H1 (cell line): ENCODE results near the gene PAWR. TPM values are rescaled to one million over a fixed set of nuclear protein-coding genes. Genes with fewer than 3 reads are reported as not detected.

Experiments used
- CTCF ChIA-PET: fragments of 300-600 bp; sonication (Branson Sonifier 250); formaldehyde crosslinking; loops from one replicate; lab custom pipeline; 2021; ENCODE audit not compliant: partially characterized antibody; lab: Charles Lee
- POLR2A ChIA-PET: fragments of 300-600 bp; sonication (Branson Sonifier 250); formaldehyde crosslinking; loops from one replicate; lab custom pipeline; 2021; ENCODE audit warnings: inconsistent platforms; ENCODE audit not compliant: partially characterized antibody; lab: Charles Lee
- DNase-seq, 2 experiments: peaks; one replicate each; pipeline versions ENCODE4 v3.0.0 to v3.0.0-alpha.2; 2010 to 2022; ENCODE audit warnings: low spot score in 2 of 2, low read depth in 1 of 2, mixed read lengths in 1 of 2
- FAIRE-seq: peaks from 2 replicates; lab custom pipeline; 2011; peaks lifted over from hg19 to GRCh38; lab: Jason Lieb, UNC
- H2AFZ ChIP-seq: 2 replicates; pipeline ENCODE4 v1.8.1; 2012; ENCODE audit warnings: low read length, inconsistent platforms
- H2AK5ac ChIP-seq: 2 replicates; pipeline ENCODE4 v1.6.1; 2013; ENCODE audit warnings: low read depth, low read length
- H2BK120ac ChIP-seq: replicated peaks from 2 replicates; pipeline ENCODE3; 2013; ENCODE audit warnings: low read depth, low read length, inconsistent platforms
- H2BK12ac ChIP-seq: 2 replicates; pipeline ENCODE4 v1.6.1; 2013; ENCODE audit warnings: low read depth, low read length
- H2BK15ac ChIP-seq: 2 replicates; pipeline ENCODE4 v1.6.1; 2013; ENCODE audit warnings: low read length
- H2BK20ac ChIP-seq: 2 replicates; pipeline ENCODE4 v1.6.1; 2013; ENCODE audit warnings: low read length
- H2BK5ac ChIP-seq: 2 replicates; pipeline ENCODE4 v1.6.1; 2013; ENCODE audit warnings: low read depth, low read length
- H3K14ac ChIP-seq: 2 replicates; pipeline ENCODE4 v1.6.1; 2013; ENCODE audit warnings: inconsistent platforms; ENCODE audit not compliant: insufficient read length
- H3K18ac ChIP-seq: 2 replicates; pipeline ENCODE4 v1.6.1; 2013; ENCODE audit warnings: low read length; ENCODE audit errors: extremely low read depth
- H3K23ac ChIP-seq: 2 replicates; pipeline ENCODE4 v1.6.1; 2013; ENCODE audit warnings: inconsistent platforms; ENCODE audit not compliant: insufficient read length
- H3K23me2 ChIP-seq: 2 replicates; pipeline ENCODE4 v1.6.1; 2013; ENCODE audit warnings: low read depth, low read length
- H3K27ac ChIP-seq: 2 replicates; pipeline ENCODE4 v1.6.1; 2011; ENCODE audit warnings: low read depth, low read length, inconsistent platforms
- H3K27me3 ChIP-seq, 4 experiments: replicated peaks in 1 of 4; 1 replicate in 1 of 4; 2 replicates in 3 of 4; pipeline versions ENCODE4 v1.6.1 to v1.8.1; 2011 to 2013; ENCODE audit warnings: low read length in 3 of 4, mild to moderate bottlenecking in 3 of 4, inconsistent platforms in 2 of 4, mixed read lengths in 2 of 4, moderate library complexity in 1 of 4; ENCODE audit not compliant: control insufficient read depth in 3 of 4, insufficient read depth in 3 of 4; ENCODE audit errors: extremely low read depth in 1 of 4
- H3K36me3 ChIP-seq, 4 experiments: 2 replicates each; pipeline versions ENCODE4 v1.6.1 to v1.8.1; 2011 to 2013; ENCODE audit warnings: mild to moderate bottlenecking in 4 of 4, low read length in 3 of 4, moderate library complexity in 2 of 4, control low read depth in 1 of 4, inconsistent platforms in 1 of 4; ENCODE audit not compliant: insufficient read depth in 4 of 4, control insufficient read depth in 2 of 4
- H3K4ac ChIP-seq: replicated peaks from 2 replicates; pipeline ENCODE3; 2013; ENCODE audit warnings: low read length, low read depth, mixed read lengths, inconsistent platforms; ENCODE audit not compliant: insufficient read length
- H3K4me1 ChIP-seq, 4 experiments: replicated peaks in 1 of 4; 1 replicate in 1 of 4; 2 replicates in 3 of 4; pipeline versions ENCODE4 v1.6.1 to v1.8.1; 2011 to 2013; ENCODE audit warnings: low read length in 3 of 4, inconsistent platforms in 2 of 4, mixed read lengths in 1 of 4; ENCODE audit not compliant: insufficient read depth in 4 of 4, control insufficient read depth in 3 of 4
- H3K4me2 ChIP-seq, 2 experiments: 2 replicates each; pipeline versions ENCODE4 v1.6.1 to v1.8.1; 2011 to 2013; ENCODE audit warnings: low read depth in 2 of 2, low read length in 2 of 2, control low read depth in 1 of 2, inconsistent platforms in 1 of 2, mild to moderate bottlenecking in 1 of 2; ENCODE audit not compliant: insufficient read depth in 1 of 2
- H3K4me3 ChIP-seq, 4 experiments: fragments of 200-600, 300-600 bp in 1 of 4; sonication (generic), shearing (Covaris generic), sonication (Bioruptor Twin) in 1 of 4; 2 replicates each; pipeline versions ENCODE4 v1.5.1 to v1.8.1; 2011 to 2016; ENCODE audit warnings: low read length in 4 of 4, low read depth in 3 of 4, control low read depth in 2 of 4, inconsistent platforms in 2 of 4, mild to moderate bottlenecking in 2 of 4, mixed read lengths in 1 of 4, moderate library complexity in 1 of 4; ENCODE audit not compliant: insufficient read depth in 2 of 4; ENCODE audit errors: extremely low read depth in 1 of 4
- H3K56ac ChIP-seq: replicated peaks from 2 replicates; pipeline ENCODE3; 2013; ENCODE audit warnings: low read depth, mild to moderate bottlenecking, mixed read lengths, low read length, inconsistent platforms; ENCODE audit not compliant: insufficient read length
- H3K79me1 ChIP-seq: 2 replicates; pipeline ENCODE4 v1.6.1; 2013; ENCODE audit warnings: low read depth, low read length, control low read depth
- H3K79me2 ChIP-seq, 2 experiments: 2 replicates each; pipeline versions ENCODE4 v1.6.1 to v1.8.1; 2012 to 2013; ENCODE audit warnings: low read length in 2 of 2, mild to moderate bottlenecking in 2 of 2, inconsistent platforms in 1 of 2; ENCODE audit not compliant: insufficient read depth in 2 of 2, control insufficient read depth in 1 of 2
- H3K9ac ChIP-seq, 4 experiments: replicated peaks in 1 of 4; 1 replicate in 1 of 4; 2 replicates in 3 of 4; pipeline versions ENCODE4 v1.6.1 to v1.8.1; 2011 to 2013; ENCODE audit warnings: low read depth in 3 of 4, low read length in 3 of 4, control low read depth in 2 of 4, mild to moderate bottlenecking in 2 of 4, moderate library complexity in 2 of 4, inconsistent platforms in 1 of 4; ENCODE audit errors: extremely low read depth in 1 of 4
- H3K9me3 ChIP-seq, 2 experiments: 2 replicates each; pipeline versions ENCODE4 v1.6.1 to v1.8.1; 2012 to 2013; ENCODE audit warnings: mild to moderate bottlenecking in 2 of 2, moderate library complexity in 2 of 2, control low read depth in 1 of 2, inconsistent platforms in 1 of 2, low read depth in 1 of 2, low read length in 1 of 2, mixed read lengths in 1 of 2; ENCODE audit not compliant: insufficient read depth in 2 of 2
- H4K20me1 ChIP-seq, 2 experiments: replicated peaks in 1 of 2; 2 replicates each; pipeline versions ENCODE3 to v1.8.1; 2011 to 2013; ENCODE audit warnings: inconsistent platforms in 2 of 2, low read length in 2 of 2, mild to moderate bottlenecking in 1 of 2; ENCODE audit not compliant: insufficient read depth in 2 of 2, control insufficient read depth in 1 of 2
- H4K5ac ChIP-seq: 2 replicates; pipeline ENCODE4 v1.6.1; 2013; ENCODE audit warnings: low read length, low read depth, mixed read lengths, inconsistent platforms; ENCODE audit not compliant: insufficient read length
- H4K8ac ChIP-seq: 2 replicates; pipeline ENCODE4 v1.8.0; 2013; ENCODE audit warnings: mild to moderate bottlenecking, moderate library complexity, low read length, inconsistent platforms; ENCODE audit not compliant: insufficient read depth; ENCODE audit errors: extremely low read depth
- H4K91ac ChIP-seq: replicated peaks from 2 replicates; pipeline ENCODE3; 2013; ENCODE audit warnings: low read length, mixed read lengths, inconsistent platforms; ENCODE audit not compliant: insufficient read length
- HDAC2 ChIP-seq, 2 experiments: fragments of 300-600 bp in 1 of 2; sonication (generic) in 1 of 2; IDR thresholded peaks; 2 replicates each; pipeline ENCODE4 v1.6.1; 2011 to 2012; ENCODE audit warnings: low read depth in 2 of 2, low read length in 2 of 2, mild to moderate bottlenecking in 2 of 2, moderate library complexity in 2 of 2, borderline replicate concordance in 1 of 2, inconsistent platforms in 1 of 2
- PHF8 ChIP-seq: fragments of 200-600 bp; sonication (generic); conservative IDR thresholded peaks from 2 replicates; pipeline ENCODE4 v1.7.1; 2012; ENCODE audit warnings: low read depth, mild to moderate bottlenecking, inconsistent platforms, low read length, moderate library complexity
- SP4 ChIP-seq: IDR thresholded peaks from 2 replicates; pipeline ENCODE4 v1.6.1; 2012; ENCODE audit warnings: low read length, inconsistent platforms
- TAF7 ChIP-seq: optimal IDR thresholded peaks from 2 replicates; pipeline ENCODE3; 2011; ENCODE audit warnings: low read depth, mild to moderate bottlenecking, inconsistent platforms, low read length, moderate library complexity, borderline replicate concordance
- whole genome bisulfite sequencing, 2 experiments: shearing (Covaris generic) in 1 of 2; methylation state at CpG; one replicate each; pipeline versions ENCODE4 v1.1.6 to v1.1.7; 2013 to 2015; ENCODE audit warnings: low lambda C conversion rate in 2 of 2, mixed read lengths in 2 of 2, inconsistent platforms in 1 of 2, low coverage in 1 of 2, missing lambda C conversion rate in 1 of 2; ENCODE audit not compliant: insufficient replicate concordance in 2 of 2, insufficient coverage in 1 of 2, insufficient read length in 1 of 2; ENCODE audit errors: extremely low coverage in 1 of 2, missing lambda C conversion rate in 1 of 2; 5-methylcytosine and 5-hydroxymethylcytosine counted together
- polyA plus RNA-seq, 7 experiments: library from polyadenylated mRNA; depleted of rRNA in 3 of 7; stranded (reverse) in 5 of 7; unstranded in 2 of 7; fragments of >200 nt in 5 of 7; fragments of 200-250 nt in 2 of 7; gene quantifications; 1 replicate in 5 of 7; 2 replicates in 1 of 7; 4 replicates in 1 of 7; pipeline versions ENCODE4 v1.2.1 to v1.2.3, GENCODE V29; 2011 to 2013; ENCODE audit warnings: missing spikeins in 2 of 7, mixed read lengths in 2 of 7
- total RNA-seq: library from RNA; stranded (reverse); fragmentation: NEBNext Ultra II Directional; extraction: Animal tissue kit (Norgen Biotek cat#: 25700); gene quantifications from 2 replicates; pipeline ENCODE4 v1.2.1, GENCODE V29; 2021

Gene PAWR
- total and polyA plus RNA-seq, 2 of the 8 experiments (the other 6 are each of a cell fraction or from before 2014, with no cell fraction given): 28.3 to 327 TPM

DNA sequence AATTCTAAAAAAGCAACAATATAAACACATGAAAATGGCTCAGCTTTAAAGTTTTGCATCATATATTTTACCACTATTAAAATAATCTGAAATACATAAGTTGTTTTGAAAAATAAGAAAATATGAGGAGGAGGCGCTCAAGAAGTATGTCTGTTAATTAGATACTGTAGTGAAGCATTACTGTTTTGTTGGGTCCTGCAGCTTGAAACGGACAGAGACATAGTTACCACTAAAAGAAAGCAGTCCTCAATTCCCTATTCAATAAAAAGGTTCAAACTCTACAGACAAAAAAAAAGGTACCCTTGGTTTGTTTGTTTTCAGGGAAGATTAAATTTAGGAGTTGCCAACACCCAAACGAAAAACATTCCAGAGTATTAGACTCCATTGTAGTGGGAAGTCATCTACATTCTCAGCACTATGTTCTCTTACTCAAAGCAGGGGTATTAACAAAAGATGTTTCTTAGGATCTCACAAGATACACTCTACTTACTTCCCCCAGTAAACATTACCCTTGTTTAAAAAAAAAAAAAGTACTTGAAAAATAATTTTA is 3.0 kb downstream of the PAWR start:
- no peak overlapping the region for H3K27ac ChIP-seq
- no peak for FAIRE-seq
- TF ChIP-seq TAF7 (no peak), HDAC2 (IDR thresholded peaks at IDR 0.05; ENCODE audit: borderline replicate concordance in 1 of 2, low read depth in 2 of 2, low read length in 2 of 2) (no peak), SP4 (no peak), PHF8 (no peak)

More for the DNA sequence above, 3.0 kb downstream of the PAWR start:
- POLR2A ChIA-PET: interaction anchor here (0.6 to 9.3 kb wide), 6 partner anchors 8 to 72 kb away, joined by 3 to 91 read pairs (median 4); no protein-coding TSS in a partner anchor
- H3K4me2 ChIP-seq: peak overlapping the region; percentile 76 to 96; a peak in 3 of 4 replicates
- no peak overlapping the region for H2AK5ac ChIP-seq
- peaks cover 9% of the 10 kb centered on the region for H3K23me2 ChIP-seq
- H3K4ac ChIP-seq: no peak overlapping the region
- CTCF ChIA-PET: interaction anchor here (1.4 to 2.1 kb wide), 2 partner anchors 26 to 140 kb away, joined by 3 to 5 read pairs; no protein-coding TSS in a partner anchor
- H3K56ac ChIP-seq: no peak overlapping the region
- H3K79me1 ChIP-seq: no peaks in the 10 kb centered on the region
- peaks cover 6 to 25% of the 10 kb centered on the region in 2 experiments for H4K20me1 ChIP-seq
- no peak overlapping the region for H2BK20ac ChIP-seq
- H3K4me1 ChIP-seq: peaks cover 2 to 6% (median 4%) of the 10 kb centered on the region in 4 experiments; a peak in 6 of 7 replicates
- peaks cover 0 to 16% (median 0%) of the 10 kb centered on the region in 4 experiments; a peak in 1 of 8 replicates for H3K36me3 ChIP-seq
- 11% methylated on average over 3 of the region's 3 CpGs; no CpG with 5 or more reads in 1 of the 2 experiments for WGBS, 2 experiments
- H3K4me3 ChIP-seq: peak overlapping the region; percentile 81 to 96 (median 93)
- no peaks in the 10 kb centered on the region for H3K27me3 ChIP-seq
- H3K9ac ChIP-seq: peak overlapping the region in 1 of 4 experiments; percentile 53; a peak in 2 of 7 replicates
- H2BK5ac ChIP-seq: no peak overlapping the region
- no peak overlapping the region for H3K14ac ChIP-seq
- DNase-seq: no peak
- no peak overlapping the region for H2BK120ac ChIP-seq
- H3K79me2 ChIP-seq: peaks cover 45 to 84% of the 10 kb centered on the region in 2 experiments
- no peak overlapping the region for H4K91ac ChIP-seq
- H3K9me3 ChIP-seq: no peaks in the 10 kb centered on the region
- no peak overlapping the region for H2BK15ac ChIP-seq
- H4K5ac ChIP-seq: no peak overlapping the region
- no peak overlapping the region for H2AFZ ChIP-seq
- no peak overlapping the region for H2BK12ac ChIP-seq
- H3K18ac ChIP-seq: no peak overlapping the region
- H3K23ac ChIP-seq: no peak overlapping the region
- H4K8ac ChIP-seq: no peak overlapping the region
